Measurements from ENCODE around the gene PVRIG. TPM values are rescaled to one million over a fixed set of nuclear protein-coding genes. Genes with fewer than 3 reads are reported as not detected.

PVRIG gene
- polyA plus RNA-seq: not detected in 2 replicates

DNA sequence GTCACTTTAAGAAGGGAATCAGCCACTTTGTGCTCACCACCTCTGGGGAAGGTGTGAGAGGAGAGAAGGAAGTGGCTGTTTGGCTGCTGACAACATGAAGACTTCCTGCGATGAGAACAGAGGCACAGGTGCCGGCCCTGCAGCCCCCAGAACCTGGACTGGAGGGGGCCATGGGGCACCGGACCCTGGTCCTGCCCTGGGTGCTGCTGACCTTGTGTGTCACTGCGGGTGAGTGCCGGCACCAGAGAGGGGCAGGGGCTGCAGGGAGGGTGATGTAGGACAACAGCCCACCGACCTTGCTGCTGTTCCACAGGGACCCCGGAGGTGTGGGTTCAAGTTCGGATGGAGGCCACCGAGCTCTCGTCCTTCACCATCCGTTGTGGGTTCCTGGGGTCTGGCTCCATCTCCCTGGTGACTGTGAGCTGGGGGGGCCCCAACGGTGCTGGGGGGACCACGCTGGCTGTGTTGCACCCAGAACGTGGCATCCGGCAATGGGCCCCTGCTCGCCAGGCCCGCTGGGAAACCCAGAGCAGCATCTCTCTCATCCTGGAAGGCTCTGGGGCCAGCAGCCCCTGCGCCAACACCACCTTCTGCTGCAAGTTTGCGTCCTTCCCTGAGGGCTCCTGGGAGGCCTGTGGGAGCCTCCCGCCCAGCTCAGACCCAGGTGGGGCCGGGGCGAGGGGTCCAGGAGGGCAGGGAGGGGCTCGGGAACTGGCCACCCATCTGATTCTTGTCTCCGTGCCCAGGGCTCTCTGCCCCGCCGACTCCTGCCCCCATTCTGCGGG lies at the start of gene PVRIG:
Gene PVRIG, plus strand, starts transcription at position 149 of the 785 bp plus-strand sequence. Its CDS starts 22 bp downstream, at position 171.

DNA sequence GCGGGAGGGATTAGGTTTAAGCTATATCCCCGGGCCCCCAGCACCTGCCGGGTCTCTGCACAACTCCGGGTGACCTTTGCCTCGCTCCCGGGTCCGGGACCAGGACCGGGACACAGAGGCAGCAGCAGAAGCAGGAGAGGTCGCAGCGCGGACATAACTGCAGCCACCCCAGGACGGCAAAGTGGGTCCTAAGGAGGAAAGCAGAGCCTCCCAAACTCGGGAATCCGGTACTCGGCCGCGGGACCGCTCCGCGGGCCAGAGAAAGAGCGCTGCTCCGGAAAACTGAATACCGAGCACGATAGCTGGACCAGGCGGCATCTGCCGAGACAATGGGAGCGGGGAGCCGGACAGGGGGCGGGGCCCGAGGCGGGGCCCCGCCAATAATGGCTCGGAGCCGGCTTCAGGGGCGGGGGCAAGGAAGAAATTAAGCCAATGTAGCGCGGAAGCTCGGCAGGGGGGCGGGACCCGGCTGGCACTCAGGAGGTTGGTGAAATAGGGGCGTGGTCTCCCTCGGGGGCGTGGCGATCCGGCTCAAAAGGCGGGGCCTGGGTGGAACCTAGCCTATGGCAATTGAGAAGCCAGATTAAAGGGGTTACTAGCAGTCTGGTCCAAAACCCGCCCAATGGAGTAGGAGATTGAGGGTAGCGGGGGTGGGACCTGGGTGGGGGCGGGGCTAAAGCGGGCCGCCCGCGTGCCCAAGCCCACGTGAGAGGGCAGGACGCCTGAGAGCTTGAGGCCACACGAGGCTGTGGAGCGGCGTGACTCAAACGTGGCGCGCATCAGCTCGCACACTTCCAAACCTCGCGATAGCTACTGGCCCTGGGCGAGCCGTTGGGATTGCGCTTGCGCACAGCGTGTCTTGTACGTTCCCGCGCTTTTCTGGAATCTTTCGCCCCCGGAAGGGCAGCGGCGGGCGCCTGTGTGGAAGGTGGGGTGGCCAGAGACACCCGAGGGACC lies 42.4 kb upstream of the PVRIG start, which contains the start of the genes GPC2 and STAG3:
Gene GPC2, minus strand, starts transcription at position 337 of the 957 bp plus-strand sequence. Its CDS starts 182 bp downstream, at position 155.
Gene STAG3, plus strand, starts transcription at position 874 of the 957 bp plus-strand sequence. CDS start 2,639 bp downstream, outside the sequence.

Other genes with a start within 250 kb of the PVRIG start
- not detected in 2 replicates for gene AZGP1, start 243.9 kb upstream of the PVRIG start, polyA plus RNA-seq
- gene ZKSCAN1, start 204.4 kb upstream of the PVRIG start, polyA plus RNA-seq: 8.3 and 11.2 TPM in 2 replicates
- gene ZSCAN21, start 170.2 kb upstream of the PVRIG start, polyA plus RNA-seq: 1.5 and 3.8 TPM in 2 replicates
- gene ZNF3, start 138.2 kb upstream of the PVRIG start, polyA plus RNA-seq: 3.4 and 4.4 TPM in 2 replicates
- gene COPS6, start 131.0 kb upstream of the PVRIG start, polyA plus RNA-seq: 160 and 204 TPM in 2 replicates
- gene MCM7, start 118.6 kb upstream of the PVRIG start, polyA plus RNA-seq: 0.59 and 2.2 TPM in 2 replicates
- gene AP4M1, start 118.3 kb upstream of the PVRIG start, polyA plus RNA-seq: 1.2 and 1.5 TPM in 2 replicates
- 1.8 and 3.9 TPM in 2 replicates for gene TAF6, start 100.6 kb upstream of the PVRIG start, polyA plus RNA-seq
- gene CNPY4, start 100.3 kb upstream of the PVRIG start, polyA plus RNA-seq: 0.54 and 1.2 TPM in 2 replicates
- 0.28 TPM in 1 of 2 replicates, not detected in the other for gene MBLAC1, start 93.0 kb upstream of the PVRIG start, polyA plus RNA-seq
- 372 and 417 TPM in 2 replicates for gene LAMTOR4, start 71.0 kb upstream of the PVRIG start, polyA plus RNA-seq
- 0.97 and 4.0 TPM in 2 replicates for gene TRAPPC14, start 61.2 kb upstream of the PVRIG start, polyA plus RNA-seq
- 0.24 and 0.43 TPM in 2 replicates for gene GAL3ST4, start 51.3 kb upstream of the PVRIG start, polyA plus RNA-seq
- gene GPC2, start 42.6 kb upstream of the PVRIG start, polyA plus RNA-seq: not detected in 2 replicates
- gene STAG3, start 42.0 kb upstream of the PVRIG start, polyA plus RNA-seq: 0.55 and 2.1 TPM in 2 replicates
- 1.0 and 2.3 TPM in 2 replicates for gene SPDYE3, start 87.8 kb downstream of the PVRIG start, polyA plus RNA-seq
- 1.9 and 9.4 TPM in 2 replicates for gene PILRB, start 138.2 kb downstream of the PVRIG start, polyA plus RNA-seq
- gene PILRA, start 153.5 kb downstream of the PVRIG start, polyA plus RNA-seq: 5.6 and 8.2 TPM in 2 replicates
- gene ZCWPW1, start 208.8 kb downstream of the PVRIG start, polyA plus RNA-seq: 8.7 and 9.3 TPM in 2 replicates
- 7.8 and 8.8 TPM in 2 replicates for gene MEPCE, start 209.9 kb downstream of the PVRIG start, polyA plus RNA-seq
- gene PPP1R35, start 216.5 kb downstream of the PVRIG start, polyA plus RNA-seq: 6.0 and 6.2 TPM in 2 replicates
- 0.66 and 1.3 TPM in 2 replicates for gene SPACDR, start 244.3 kb downstream of the PVRIG start, polyA plus RNA-seq

Data from Purkinje cell (primary cell).